Activated naive CD8-positive, alpha-beta T cell treated with anti-CD3 and anti-CD28 coated beads, Interleukin-2, amount 50 U/mL, for 24 hours (primary cell): ENCODE measurements around the gene CHRNA4.

ENCODE experiments used
- ATAC-seq: fragments of 150-1000 bp; cut with Tn5 transposase; one replicate; pipeline ENCODE4 v1.10.0; 2021
- DNase-seq: peaks from one replicate; pipeline ENCODE4 v3.0.0; 2021
- H3K27ac Mint-ChIP-seq: one replicate; pipeline ENCODE4 v1.8.0; 2021; ENCODE audit warnings: mild to moderate bottlenecking, mixed read lengths
- H3K27me3 Mint-ChIP-seq: one replicate; pipeline ENCODE4 v1.8.0; 2021; ENCODE audit warnings: mixed read lengths
- H3K36me3 Mint-ChIP-seq: one replicate; pipeline ENCODE4 v1.8.0; 2021; ENCODE audit warnings: low read depth, mixed read lengths
- H3K4me1 Mint-ChIP-seq: one replicate; pipeline ENCODE4 v1.8.0; 2021; ENCODE audit warnings: mixed read lengths
- H3K4me3 Mint-ChIP-seq: one replicate; pipeline ENCODE4 v1.8.0; 2021; ENCODE audit warnings: mild to moderate bottlenecking, moderate library complexity, mixed read lengths
- H3K9me3 Mint-ChIP-seq: one replicate; pipeline ENCODE4 v1.8.0; 2021; ENCODE audit warnings: mixed read lengths

Gene CHRNA4

DNA sequence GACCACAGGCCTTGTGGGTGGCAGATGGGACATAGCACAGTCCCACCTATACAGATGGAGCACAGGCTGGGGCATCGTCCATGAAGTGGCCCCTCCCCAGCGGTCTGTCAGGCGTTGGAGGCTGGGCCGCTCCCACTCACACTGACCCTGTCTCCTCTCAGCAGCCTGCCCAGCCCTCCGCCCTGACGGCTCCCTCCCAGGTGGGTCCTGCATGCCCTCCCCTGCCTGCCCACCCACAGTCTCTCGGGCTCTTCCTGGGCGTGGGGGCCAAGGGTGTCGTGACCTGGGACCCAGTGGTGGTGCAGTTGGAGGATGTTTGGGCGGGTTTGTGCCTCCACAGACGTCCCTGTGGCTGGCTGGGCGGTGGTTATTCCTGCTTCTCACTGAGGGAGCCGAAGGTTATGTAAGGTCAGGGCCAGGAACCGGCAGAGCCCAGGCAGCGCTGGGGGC is 45.9 kb downstream of the CHRNA4 start:
- Mint-ChIP-seq H3K4me1 (no peaks in the 10 kb centered on the region), H3K9me3 (no peaks in the 10 kb centered on the region), H3K36me3 (no peaks in the 10 kb centered on the region), H3K27me3 (no peaks in the 10 kb centered on the region), H3K27ac (no peak overlapping the region), H3K4me3 (no peak overlapping the region)
- ATAC-seq = no peak
- DNase-seq = no peak

GRCh38 chr20:63314566-63315239 is 46.4 kb downstream of the CHRNA4 start:
- DNase-seq (no peak), ATAC-seq (no peak)
- Mint-ChIP-seq H3K36me3 (no peaks in the 10 kb centered on the region), H3K4me3 (no peak overlapping the region), H3K4me1 (no peaks in the 10 kb centered on the region), H3K27ac (no peak overlapping the region), H3K9me3 (no peaks in the 10 kb centered on the region), H3K27me3 (no peaks in the 10 kb centered on the region)

DNA sequence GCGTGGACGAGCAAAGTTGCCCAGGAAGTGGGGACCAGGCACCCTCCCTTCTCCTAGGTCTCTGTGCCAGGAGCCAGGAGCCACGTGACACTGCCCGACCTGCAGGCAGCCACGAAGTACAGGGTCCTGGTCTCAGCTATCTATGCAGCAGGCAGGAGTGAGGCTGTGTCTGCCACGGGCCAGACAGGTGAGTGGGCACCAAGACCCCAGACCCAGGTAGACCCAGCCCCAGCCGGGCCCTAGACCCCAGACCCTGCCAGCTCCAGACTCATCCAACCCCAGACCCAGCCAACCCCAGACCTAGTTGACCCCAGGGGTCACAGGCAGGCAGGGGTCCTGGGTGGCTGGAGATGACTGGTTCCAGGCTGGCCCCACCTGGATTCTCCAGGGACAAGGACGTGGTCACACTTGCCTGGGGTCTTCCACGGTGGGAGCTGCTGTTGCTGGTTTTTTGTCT is 47.1 kb downstream of the CHRNA4 start:
- H3K4me1 Mint-ChIP-seq = no peaks in the 10 kb centered on the region
- no peak overlapping the region for H3K27ac Mint-ChIP-seq
- H3K36me3 Mint-ChIP-seq = no peaks in the 10 kb centered on the region
- H3K9me3 Mint-ChIP-seq = no peaks in the 10 kb centered on the region
- H3K27me3 Mint-ChIP-seq = no peaks in the 10 kb centered on the region
- DNase-seq (no peak), ATAC-seq (no peak)
- H3K4me3 Mint-ChIP-seq = no peak overlapping the region

DNA sequence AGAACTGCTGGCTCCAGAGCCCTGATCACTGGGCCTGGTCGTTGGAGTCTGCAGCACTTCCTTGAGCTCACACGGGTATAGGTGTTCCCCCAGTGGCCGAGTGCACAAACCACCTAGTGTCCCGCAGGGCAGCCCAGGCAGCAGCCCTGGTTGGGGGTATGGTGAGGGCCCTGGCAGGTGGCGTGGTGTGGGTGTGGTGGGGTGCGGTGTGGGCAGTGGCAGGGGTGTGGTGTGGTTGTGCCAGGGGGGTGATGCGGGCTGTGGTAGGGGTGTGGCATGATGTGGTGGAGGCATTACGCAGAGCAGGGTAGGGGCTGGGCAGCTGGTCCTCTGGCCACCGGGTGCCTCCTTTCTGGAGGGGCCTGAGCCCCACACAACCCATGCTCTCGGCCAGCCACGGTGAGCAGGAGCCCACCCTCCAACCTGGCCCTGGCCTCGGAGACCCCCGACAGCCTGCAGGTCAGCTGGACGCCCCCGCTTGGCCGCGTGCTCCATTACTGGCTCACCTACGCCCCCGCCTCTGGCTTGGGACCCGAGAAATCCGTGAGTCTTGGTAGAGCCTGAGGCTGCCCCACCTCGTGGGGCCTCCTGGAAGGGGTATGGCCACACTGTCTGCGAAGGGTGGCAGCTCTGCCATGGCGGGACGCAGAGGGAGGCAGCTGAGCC is 47.7 kb downstream of the CHRNA4 start:
- Mint-ChIP-seq H3K36me3 (no peaks in the 10 kb centered on the region), H3K4me1 (no peaks in the 10 kb centered on the region), H3K4me3 (no peak overlapping the region), H3K27me3 (no peaks in the 10 kb centered on the region), H3K9me3 (no peaks in the 10 kb centered on the region), H3K27ac (no peak overlapping the region)
- ATAC-seq (no peak), DNase-seq (no peak)

DNA sequence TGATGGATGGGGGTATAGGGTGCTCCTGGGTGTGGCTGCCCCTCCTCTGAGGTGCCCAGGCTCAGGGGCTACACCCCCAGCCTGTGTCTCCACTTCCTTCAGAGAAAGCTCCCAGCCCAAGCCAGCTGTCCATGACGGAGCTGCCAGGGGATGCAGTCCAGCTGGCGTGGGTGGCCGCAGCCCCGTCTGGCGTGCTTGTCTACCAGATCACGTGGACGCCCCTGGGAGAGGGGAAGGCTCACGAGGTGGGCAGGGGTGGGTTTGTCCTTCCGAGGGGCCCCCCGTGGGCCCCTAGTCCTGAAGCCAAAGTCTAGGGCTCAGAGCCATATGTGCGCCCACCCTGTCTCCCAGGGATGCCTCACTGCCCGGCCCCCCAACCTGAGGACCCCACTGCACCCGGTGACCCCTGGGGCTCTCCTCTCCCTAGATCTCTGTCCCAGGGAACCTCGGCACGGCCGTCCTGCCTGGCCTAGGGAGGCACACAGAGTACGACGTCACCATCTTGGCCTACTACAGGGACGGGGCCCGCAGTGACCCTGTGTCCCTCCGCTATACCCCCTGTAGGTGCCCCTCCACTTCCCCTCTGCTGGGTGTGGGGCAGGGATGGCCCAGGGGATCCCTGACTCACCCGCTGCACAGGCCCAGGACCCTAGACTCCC is 48.3 kb downstream of the CHRNA4 start:
- Mint-ChIP-seq H3K27me3 (no peaks in the 10 kb centered on the region), H3K4me3 (no peak overlapping the region), H3K9me3 (no peaks in the 10 kb centered on the region), H3K27ac (no peak overlapping the region), H3K36me3 (no peaks in the 10 kb centered on the region), H3K4me1 (no peaks in the 10 kb centered on the region)
- ATAC-seq = no peak
- no peak for DNase-seq

DNA sequence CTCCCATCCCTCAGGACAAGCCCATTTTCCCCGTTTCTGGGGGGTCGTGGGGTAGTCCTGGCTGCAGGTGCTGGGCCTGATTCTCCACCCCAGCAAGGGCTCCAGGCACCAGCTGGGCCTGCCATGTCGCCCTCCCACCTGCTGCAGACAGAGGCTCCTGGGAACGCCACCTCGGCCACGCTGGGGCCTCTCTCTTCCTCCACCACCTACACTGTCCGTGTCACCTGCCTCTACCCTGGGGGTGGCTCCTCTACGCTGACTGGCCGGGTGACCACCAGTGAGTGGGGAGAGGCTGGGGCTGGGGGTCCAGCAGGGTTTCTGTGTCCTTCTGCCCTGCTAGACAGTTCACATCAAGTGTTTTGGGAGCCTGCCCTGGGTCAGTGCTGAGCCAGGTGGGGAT is 48.9 kb downstream of the CHRNA4 start:
- no peak overlapping the region for H3K27ac Mint-ChIP-seq
- H3K4me1 Mint-ChIP-seq = no peaks in the 10 kb centered on the region
- no peaks in the 10 kb centered on the region for H3K36me3 Mint-ChIP-seq
- no peaks in the 10 kb centered on the region for H3K9me3 Mint-ChIP-seq
- no peaks in the 10 kb centered on the region for H3K27me3 Mint-ChIP-seq
- ATAC-seq (no peak), DNase-seq (no peak)
- no peak overlapping the region for H3K4me3 Mint-ChIP-seq

- H3K36me3 Mint-ChIP-seq = no peaks in the 10 kb centered on the region
- H3K4me3 Mint-ChIP-seq = no peak overlapping the region
- no peak overlapping the region for H3K27ac Mint-ChIP-seq
- DNase-seq (no peak), ATAC-seq (no peak)
- H3K9me3 Mint-ChIP-seq = no peaks in the 10 kb centered on the region
- H3K27me3 Mint-ChIP-seq = no peaks in the 10 kb centered on the region
- H3K4me1 Mint-ChIP-seq = no peaks in the 10 kb centered on the region
Observed at GRCh38 chr20:63311833-63312243, 49.3 kb downstream of the CHRNA4 start.

DNA sequence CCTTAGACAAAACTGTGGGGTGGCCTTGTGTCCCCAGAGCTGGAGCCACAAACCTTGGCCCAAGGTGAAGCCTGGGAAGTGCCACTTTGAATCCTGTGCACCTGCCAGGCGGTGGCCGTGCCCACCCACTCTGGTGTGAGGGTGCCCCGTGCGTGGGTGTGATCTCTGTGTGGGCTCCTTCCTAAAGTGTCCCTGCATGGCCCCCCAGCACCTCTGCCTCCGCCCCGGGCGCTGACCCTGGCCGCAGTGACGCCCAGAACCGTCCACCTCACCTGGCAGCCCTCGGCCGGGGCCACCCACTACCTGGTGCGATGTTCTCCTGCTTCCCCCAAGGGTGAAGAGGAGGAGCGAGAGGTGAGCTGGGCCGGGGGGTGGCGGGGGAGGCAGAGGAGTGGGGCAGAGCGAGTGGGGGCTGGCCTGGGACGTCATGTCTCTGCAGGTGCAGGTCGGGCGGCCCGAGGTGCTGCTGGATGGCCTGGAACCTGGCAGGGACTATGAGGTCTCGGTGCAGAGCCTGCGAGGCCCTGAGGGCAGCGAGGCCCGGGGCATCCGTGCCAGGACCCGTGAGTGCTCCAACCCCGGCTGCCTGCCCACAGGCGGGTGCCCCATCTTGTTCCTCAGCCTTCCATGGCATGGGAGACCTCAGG is 49.8 kb downstream of the CHRNA4 start:
- Mint-ChIP-seq H3K4me1 (no peaks in the 10 kb centered on the region), H3K9me3 (no peaks in the 10 kb centered on the region), H3K27me3 (no peaks in the 10 kb centered on the region), H3K27ac (no peak overlapping the region), H3K4me3 (no peak overlapping the region), H3K36me3 (no peaks in the 10 kb centered on the region)
- DNase-seq = no peak
- no peak for ATAC-seq

DNA sequence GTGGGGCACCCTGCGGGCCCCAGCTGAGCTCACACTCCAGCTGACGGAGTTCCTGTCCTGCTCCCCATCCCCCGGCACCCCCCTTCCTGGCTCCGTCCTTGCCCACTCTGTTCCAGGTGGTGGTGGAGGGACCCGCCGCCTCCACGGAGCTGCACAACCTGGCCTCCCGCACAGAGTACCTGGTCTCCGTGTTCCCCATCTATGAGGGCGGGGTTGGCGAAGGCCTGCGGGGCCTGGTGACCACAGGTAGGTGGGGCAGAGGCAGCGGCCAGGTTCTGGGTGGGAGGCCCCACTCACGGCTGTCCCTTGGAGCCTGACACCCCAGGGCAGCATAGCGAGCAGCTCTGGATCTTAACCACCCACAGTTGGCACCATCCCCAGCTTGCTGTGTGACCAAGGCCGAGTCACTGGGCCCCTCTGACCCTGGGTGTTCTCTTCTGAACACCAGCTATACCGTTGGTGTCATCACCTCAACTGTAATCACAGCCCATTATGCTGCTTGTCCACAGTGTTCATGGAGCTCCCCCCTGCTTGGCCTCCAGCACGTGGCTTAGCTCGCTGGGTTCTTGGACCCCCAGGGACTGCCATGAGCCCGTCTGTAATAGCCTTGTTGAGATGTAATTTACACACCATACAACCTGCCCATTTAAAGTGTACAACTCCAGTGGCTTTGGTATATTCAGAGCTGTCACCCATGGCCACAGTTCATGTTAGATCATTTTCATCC is 50.7 kb downstream of the CHRNA4 start:
- H3K36me3 Mint-ChIP-seq = no peaks in the 10 kb centered on the region
- H3K27ac Mint-ChIP-seq = no peak overlapping the region
- no peak for ATAC-seq
- no peaks in the 10 kb centered on the region for H3K27me3 Mint-ChIP-seq
- H3K9me3 Mint-ChIP-seq = no peaks in the 10 kb centered on the region
- no peaks in the 10 kb centered on the region for H3K4me1 Mint-ChIP-seq
- H3K4me3 Mint-ChIP-seq = no peak overlapping the region
- no peak for DNase-seq

DNA sequence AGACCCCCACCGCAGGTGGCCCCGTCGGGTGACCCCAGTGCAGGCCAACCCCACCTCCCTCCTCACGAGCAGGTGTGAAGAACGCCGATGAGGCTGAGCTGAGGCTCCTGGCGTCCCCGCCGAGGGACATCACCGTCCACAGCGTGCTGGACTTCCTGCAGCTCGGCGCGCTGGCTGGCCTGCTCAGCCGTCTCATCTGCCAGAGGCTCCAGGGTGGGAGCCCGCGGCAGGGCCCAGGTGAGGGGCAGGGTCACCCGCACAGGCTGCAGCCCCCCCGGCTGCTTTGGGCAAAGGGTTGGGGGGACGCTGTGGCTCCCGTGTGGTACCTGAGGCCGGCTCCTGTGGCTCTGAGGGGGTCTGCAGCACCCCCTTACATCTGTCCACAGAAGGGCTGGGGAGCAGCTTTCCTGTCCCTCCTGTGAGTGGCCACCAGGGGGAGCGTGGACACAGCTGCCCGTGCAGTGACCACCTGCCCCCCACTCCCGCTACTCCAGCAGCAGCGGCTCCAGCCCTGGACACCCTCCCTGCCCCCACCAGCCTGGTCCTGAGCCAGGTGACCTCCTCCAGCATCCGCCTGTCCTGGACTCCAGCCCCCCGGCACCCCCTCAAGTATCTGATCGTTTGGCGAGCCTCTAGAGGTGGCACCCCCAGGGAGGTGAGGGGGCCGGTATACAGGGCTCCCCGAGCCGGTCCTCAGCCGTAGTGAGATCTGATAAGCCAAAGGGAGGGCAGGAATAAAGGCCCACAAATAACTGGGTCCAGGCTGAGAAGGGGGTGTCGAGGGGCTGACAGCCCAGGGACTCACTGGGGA is 51.7 kb downstream of the CHRNA4 start:
- ATAC-seq (no peak), DNase-seq (peak; percentile 26)
- Mint-ChIP-seq H3K27me3 (peaks cover 4% of the 10 kb centered on the region), H3K4me1 (no peaks in the 10 kb centered on the region), H3K4me3 (no peak overlapping the region), H3K9me3 (no peaks in the 10 kb centered on the region), H3K27ac (no peak overlapping the region), H3K36me3 (no peaks in the 10 kb centered on the region)

- DNase-seq (no peak), ATAC-seq (no peak)
- Mint-ChIP-seq H3K27me3 (peaks cover 4% of the 10 kb centered on the region), H3K4me3 (no peak overlapping the region), H3K36me3 (no peaks in the 10 kb centered on the region), H3K27ac (no peak overlapping the region), H3K4me1 (no peaks in the 10 kb centered on the region), H3K9me3 (no peaks in the 10 kb centered on the region)
Observed at GRCh38 chr20:63308218-63308911, 52.8 kb downstream of the CHRNA4 start.

GRCh38 chr20:63307538-63308217 is 53.5 kb downstream of the CHRNA4 start:
- H3K36me3 Mint-ChIP-seq = no peaks in the 10 kb centered on the region
- no peak overlapping the region for H3K27ac Mint-ChIP-seq
- no peaks in the 10 kb centered on the region for H3K9me3 Mint-ChIP-seq
- DNase-seq (no peak), ATAC-seq (no peak)
- no peak overlapping the region for H3K4me3 Mint-ChIP-seq
- no peaks in the 10 kb centered on the region for H3K4me1 Mint-ChIP-seq
- H3K27me3 Mint-ChIP-seq = peaks cover 4% of the 10 kb centered on the region
